T-helper 1 cell (primary cell): ENCODE results near the gene OSBPL1A.

ENCODE experiments used
- DNase-seq, 5 donors: peaks; one replicate each; pipeline ENCODE4 v3.0.0-alpha.2; 2012 to 2020
- total RNA-seq, 4 donors: gene quantifications; one replicate each; lab custom pipeline; 2026; lab: John Stamatoyannopoulos, UW

Gene OSBPL1A
- 1.1 to 3.3 (median 1.8) reads per million in 4 donors for total RNA-seq

GRCh38 chr18:24397694-24398368 is at the start of gene OSBPL1A:
Gene OSBPL1A, minus strand, starts transcription at chr18:24397824. Its CDS starts 20,291 bp downstream, at chr18:24377533.
- peak; percentile 55 to 83 (median 68) for DNase-seq

GRCh38 chr18:24446953-24447538 is 49.4 kb upstream of the OSBPL1A start:
- DNase-seq = no peak

GRCh38 chr18:24446453-24446852 is 48.8 kb upstream of the OSBPL1A start:
- DNase-seq = no peak

- DNase-seq = no peak
Measured at GRCh38 chr18:24443870-24444269, 46.2 kb upstream of the OSBPL1A start.

GRCh38 chr18:24436939-24437338 is 39.3 kb upstream of the OSBPL1A start:
- DNase-seq = no peak

- DNase-seq = no peak
Measured at GRCh38 chr18:24432618-24433017, 35.0 kb upstream of the OSBPL1A start.

- no peak for DNase-seq
Measured at GRCh38 chr18:24429188-24429587, 31.6 kb upstream of the OSBPL1A start.

GRCh38 chr18:24428709-24429108 is 31.1 kb upstream of the OSBPL1A start:
- DNase-seq = no peak

- DNase-seq = no peak
Measured at GRCh38 chr18:24427484-24427883, 29.9 kb upstream of the OSBPL1A start.

- DNase-seq = peak; percentile 58 to 82 (median 64)
Measured at GRCh38 chr18:24426398-24427294, 29.0 kb upstream of the OSBPL1A start, which contains the start of gene IMPACT. Gene IMPACT, plus strand, starts transcription at chr18:24426670. Its CDS starts 87 bp downstream, at chr18:24426757.

GRCh38 chr18:24426073-24426397 is 28.4 kb upstream of the OSBPL1A start:
- no peak for DNase-seq

- no peak for DNase-seq
Measured at GRCh38 chr18:24421831-24422230, 24.2 kb upstream of the OSBPL1A start.

- DNase-seq = no peak
Measured at GRCh38 chr18:24420551-24420950, 22.9 kb upstream of the OSBPL1A start.

GRCh38 chr18:24417480-24417879 is 19.9 kb upstream of the OSBPL1A start:
- no peak for DNase-seq

- peak in 1 of 5 donors; percentile 75 for DNase-seq
Measured at GRCh38 chr18:24414349-24415003, 16.9 kb upstream of the OSBPL1A start.

GRCh38 chr18:24413148-24413547 is 15.5 kb upstream of the OSBPL1A start:
- no peak for DNase-seq

- no peak for DNase-seq
Measured at GRCh38 chr18:24408496-24408895, 10.9 kb upstream of the OSBPL1A start.

GRCh38 chr18:24404591-24404990 is 7.0 kb upstream of the OSBPL1A start:
- DNase-seq = no peak

GRCh38 chr18:24403076-24403475 is 5.5 kb upstream of the OSBPL1A start:
- no peak for DNase-seq

GRCh38 chr18:24402209-24402785 is 4.7 kb upstream of the OSBPL1A start:
- DNase-seq = no peak

GRCh38 chr18:24400587-24400986 is 3.0 kb upstream of the OSBPL1A start:
- no peak for DNase-seq

- no peak for DNase-seq
Measured at GRCh38 chr18:24398540-24398939, 916 bp upstream of the OSBPL1A start.
